VCaP (cell line): ENCODE measurements around the gene DCAF15.

ENCODE experiments used
- H3K27ac ChIP-seq: fragments of 450-650 bp; 2 replicates; pipeline ENCODE4 v1.5.1; 2017
- CTCF ChIP-seq: fragments of 450-650 bp; conservative IDR thresholded peaks from 2 replicates; pipeline ENCODE4 v1.5.1; 2017; ENCODE audit warnings: mild to moderate bottlenecking, moderate library complexity

Gene DCAF15

GRCh38 chr19:14006766-14007562 lies 54.7 kb downstream of the DCAF15 start:
- H3K27ac ChIP-seq, result peak overlapping the region; percentile 90
- TF ChIP-seq CTCF, result no peak
